Measurements from ENCODE around the gene ATF7.
A peak's percentile ranks its signal among the peaks of the same experiment; 100 is the strongest.
"Not testable (repeated sequence)": the region's sequence is repeated elsewhere in the genome, so short reads cannot be mapped to it uniquely, and the experiment has no call there.

Gene ATF7

DNA sequence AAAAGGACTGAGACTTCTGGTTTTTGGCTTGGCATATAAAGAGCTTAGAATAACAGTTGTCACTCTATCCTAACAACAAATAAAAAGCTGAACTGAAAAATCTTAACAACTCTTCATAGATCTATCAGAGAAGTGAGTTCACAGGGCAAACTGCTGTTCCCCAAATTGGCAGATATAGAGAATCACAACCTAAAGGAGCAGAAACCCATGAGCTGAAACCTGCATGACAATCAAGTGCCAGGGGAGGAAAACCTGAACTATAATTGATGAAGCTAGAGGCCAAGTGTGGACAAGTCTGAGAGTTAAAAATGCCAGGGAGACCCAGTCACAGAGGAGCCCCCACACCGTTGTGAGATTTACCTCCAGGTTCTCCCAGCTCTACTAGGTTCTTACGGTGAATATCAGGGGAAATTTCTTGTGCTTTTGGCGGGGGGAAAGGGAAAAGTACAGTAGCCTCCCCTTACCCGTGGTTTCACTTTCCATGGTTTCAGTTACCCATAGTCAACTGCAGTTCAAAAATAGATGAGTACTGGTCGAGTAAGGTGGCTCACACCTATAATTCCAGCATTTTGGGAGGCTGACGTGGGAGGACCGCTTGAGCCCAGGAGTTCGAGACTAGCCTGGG, 53.9 kb downstream of the ATF7 start:
- Histone ChIP-seq H3K36me3 (replicated peaks; ENCODE audit: low read depth, low read length) (peaks cover 5% of the 10 kb centered on the region), H3K27me3 (ENCODE audit: low read depth, low read length) (no peaks in the 10 kb centered on the region), H3K4me3 (ENCODE audit: low read length) (peak overlapping the region; percentile 25), H3K9me3 (ENCODE audit: insufficient read depth, low read length) (no peaks in the 10 kb centered on the region), H3K9ac (ENCODE audit: low read length) (peak overlapping the region; percentile 28; the same call in 1 of the 2 replicates), H3K27ac (ENCODE audit: low read length) (peak overlapping the region; percentile 78), H3K4me1 (ENCODE audit: low read length) (peaks cover 56% of the 10 kb centered on the region), H2AFZ (ENCODE audit: low read depth, low read length) (peak overlapping the region; percentile 6; the same call in 1 of the 2 replicates), H4K20me1 (ENCODE audit: insufficient read depth, low read length) (no peaks in the 10 kb centered on the region), H3K4me2 (ENCODE audit: low read length) (peak overlapping the region; percentile 59), H3K79me2 (ENCODE audit: low read length) (no peaks in the 10 kb centered on the region)
- TF ChIP-seq EZH2phosphoT487 (IDR thresholded peaks at IDR 0.05; ENCODE audit: low read depth), result no peak
- TF ChIP-seq CTCF (IDR thresholded peaks at IDR 0.05; ENCODE audit: low read depth, low read length), result no peak

DNA sequence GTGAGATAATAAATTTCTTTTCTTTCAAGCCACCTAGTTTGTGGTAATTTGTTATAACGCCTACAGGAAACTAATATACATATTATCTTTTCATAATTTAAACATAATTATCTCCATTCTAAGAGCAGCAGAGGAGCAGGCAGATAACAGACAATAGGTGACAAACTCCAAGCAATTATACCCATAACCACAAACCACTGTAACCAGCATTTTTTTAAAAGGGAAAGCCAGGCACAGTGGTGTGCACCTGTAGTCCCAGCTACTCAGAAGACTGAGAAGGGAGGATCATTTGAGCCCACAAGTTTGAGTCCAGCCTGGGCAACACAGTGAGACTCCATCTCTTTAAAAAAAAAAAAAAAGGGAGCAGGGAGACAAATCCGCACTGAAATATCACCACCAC, 54.9 kb downstream of the ATF7 start:
- peaks cover 52% of the 10 kb centered on the region for H3K4me1 ChIP-seq (ENCODE audit: low read length)
- no peak overlapping the region for H3K4me3 ChIP-seq (ENCODE audit: low read length)
- TF ChIP-seq EZH2phosphoT487 (IDR thresholded peaks at IDR 0.05; ENCODE audit: low read depth) (no peak), CTCF (IDR thresholded peaks at IDR 0.05; ENCODE audit: low read depth, low read length) (no peak)
- peaks cover 5% of the 10 kb centered on the region for H3K36me3 ChIP-seq (replicated peaks; ENCODE audit: low read depth, low read length)
- H3K4me2 ChIP-seq (ENCODE audit: low read length), result no peak overlapping the region
- H3K27ac ChIP-seq (ENCODE audit: low read length), result peak overlapping the region; percentile 78; the same call in 1 of the 2 replicates
- H3K79me2 ChIP-seq (ENCODE audit: low read length), result no peaks in the 10 kb centered on the region
- H2AFZ ChIP-seq (ENCODE audit: low read depth, low read length), result no peak overlapping the region
- no peaks in the 10 kb centered on the region for H3K27me3 ChIP-seq (ENCODE audit: low read depth, low read length)
- no peaks in the 10 kb centered on the region for H4K20me1 ChIP-seq (ENCODE audit: insufficient read depth, low read length)
- no peak overlapping the region for H3K9ac ChIP-seq (ENCODE audit: low read length)
- no peaks in the 10 kb centered on the region for H3K9me3 ChIP-seq (ENCODE audit: insufficient read depth, low read length)

DNA sequence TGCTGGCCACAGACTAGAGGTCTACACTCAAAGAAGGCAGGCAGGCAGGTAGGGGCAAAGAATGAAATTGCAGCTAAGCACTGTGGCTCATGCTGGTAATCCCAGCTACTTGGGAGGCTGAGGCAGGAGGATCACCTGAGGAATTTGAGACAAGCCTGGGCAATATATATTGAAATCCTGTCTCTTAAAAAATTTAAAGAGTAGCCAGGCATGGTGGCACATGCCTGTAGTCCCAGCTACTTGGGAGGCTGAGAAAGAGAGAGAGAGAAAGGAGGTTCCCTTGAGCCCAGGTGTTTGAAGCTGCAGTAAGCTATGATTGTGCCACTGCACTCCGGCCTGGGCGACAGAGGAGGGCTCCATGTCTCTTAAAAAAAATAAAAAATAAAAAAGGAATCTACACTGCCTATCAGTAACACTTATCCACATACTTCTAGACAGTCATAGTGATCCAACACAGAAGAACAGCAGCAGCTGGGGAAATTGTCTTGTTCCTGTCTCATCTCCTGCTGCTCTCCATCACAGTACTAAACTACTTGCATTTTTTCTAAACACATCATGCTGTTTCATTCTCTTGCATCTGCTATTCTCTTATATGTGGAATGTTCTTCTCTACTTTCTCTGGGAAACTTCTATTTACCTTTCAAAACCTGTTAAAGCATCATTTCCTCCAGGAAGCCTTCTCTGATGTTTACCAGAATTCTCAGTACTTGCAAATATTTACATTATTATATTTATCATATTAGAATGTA, 57.2 kb downstream of the ATF7 start:
- H3K4me2 ChIP-seq (ENCODE audit: low read length), result no peak overlapping the region
- no peak overlapping the region for H2AFZ ChIP-seq (ENCODE audit: low read depth, low read length)
- H3K9ac ChIP-seq (ENCODE audit: low read length), result no peak overlapping the region
- no peaks in the 10 kb centered on the region for H4K20me1 ChIP-seq (ENCODE audit: insufficient read depth, low read length)
- H3K79me2 ChIP-seq (ENCODE audit: low read length), result no peaks in the 10 kb centered on the region
- H3K9me3 ChIP-seq (ENCODE audit: insufficient read depth, low read length), result no peaks in the 10 kb centered on the region
- peaks cover 5% of the 10 kb centered on the region for H3K36me3 ChIP-seq (replicated peaks; ENCODE audit: low read depth, low read length)
- peaks cover 37% of the 10 kb centered on the region for H3K4me1 ChIP-seq (ENCODE audit: low read length)
- H3K27me3 ChIP-seq (ENCODE audit: low read depth, low read length), result no peaks in the 10 kb centered on the region
- no peak for TF ChIP-seq EZH2phosphoT487 (IDR thresholded peaks at IDR 0.05; ENCODE audit: low read depth)
- TF ChIP-seq CTCF (IDR thresholded peaks at IDR 0.05; ENCODE audit: low read depth, low read length), result no peak
- H3K27ac ChIP-seq (ENCODE audit: low read length), result no peak overlapping the region
- no peak overlapping the region for H3K4me3 ChIP-seq (ENCODE audit: low read length)

- Histone ChIP-seq H3K4me2 (ENCODE audit: low read length) (no peak overlapping the region), H3K79me2 (ENCODE audit: low read length) (no peaks in the 10 kb centered on the region), H3K27me3 (ENCODE audit: low read depth, low read length) (no peaks in the 10 kb centered on the region), H3K36me3 (replicated peaks; ENCODE audit: low read depth, low read length) (peaks cover 5% of the 10 kb centered on the region), H2AFZ (ENCODE audit: low read depth, low read length) (no peak overlapping the region), H3K9me3 (ENCODE audit: insufficient read depth, low read length) (no peaks in the 10 kb centered on the region), H3K4me3 (ENCODE audit: low read length) (no peak overlapping the region), H3K27ac (ENCODE audit: low read length) (no peak overlapping the region), H3K4me1 (ENCODE audit: low read length) (peaks cover 29% of the 10 kb centered on the region), H3K9ac (ENCODE audit: low read length) (no peak overlapping the region), H4K20me1 (ENCODE audit: insufficient read depth, low read length) (no peaks in the 10 kb centered on the region)
- no peak for TF ChIP-seq EZH2phosphoT487 (IDR thresholded peaks at IDR 0.05; ENCODE audit: low read depth)
- no peak for TF ChIP-seq CTCF (IDR thresholded peaks at IDR 0.05; ENCODE audit: low read depth, low read length)
Observed at GRCh38 chr12:53567961-53568808, 58.0 kb downstream of the ATF7 start.

DNA sequence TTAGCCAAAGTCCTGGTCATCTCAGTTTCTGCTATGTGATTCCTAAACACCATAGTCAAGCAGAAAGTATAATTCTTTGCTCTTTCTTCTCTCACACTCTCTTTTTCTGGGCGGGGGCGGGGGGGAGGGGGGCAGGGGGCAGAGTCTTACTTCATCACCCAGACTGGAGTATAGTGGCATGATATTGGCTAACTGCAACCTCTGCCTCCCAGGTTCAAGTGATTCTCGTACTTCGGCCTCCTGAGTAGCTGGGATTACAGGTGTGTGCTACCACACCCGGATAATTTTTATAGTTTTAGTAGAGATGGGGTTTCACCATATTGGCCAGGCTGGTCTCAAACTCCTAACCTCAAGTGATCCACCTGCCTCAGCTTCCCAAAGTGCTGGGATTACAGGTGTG, 60.8 kb downstream of the ATF7 start:
- not testable (repeated sequence) for H3K9me3 ChIP-seq (ENCODE audit: insufficient read depth, low read length); H3K36me3 ChIP-seq (replicated peaks; ENCODE audit: low read depth, low read length); H3K4me3 ChIP-seq (ENCODE audit: low read length); H4K20me1 ChIP-seq (ENCODE audit: insufficient read depth, low read length); H3K79me2 ChIP-seq (ENCODE audit: low read length); H3K27ac ChIP-seq (ENCODE audit: low read length); H3K4me1 ChIP-seq (ENCODE audit: low read length); H3K27me3 ChIP-seq (ENCODE audit: low read depth, low read length); H2AFZ ChIP-seq (ENCODE audit: low read depth, low read length); H3K9ac ChIP-seq (ENCODE audit: low read length); H3K4me2 ChIP-seq (ENCODE audit: low read length)

Measured in OCI-LY3 (cell line).